Measurements from ENCODE around the gene FTH1. TPM values are rescaled to one million over a fixed set of nuclear protein-coding genes. Genes with fewer than 3 reads are reported as not detected.

The FTH1 gene
- total and polyA plus RNA-seq, 11 donors: 1,764 to 5,397 (median 2,454) TPM

DNA sequence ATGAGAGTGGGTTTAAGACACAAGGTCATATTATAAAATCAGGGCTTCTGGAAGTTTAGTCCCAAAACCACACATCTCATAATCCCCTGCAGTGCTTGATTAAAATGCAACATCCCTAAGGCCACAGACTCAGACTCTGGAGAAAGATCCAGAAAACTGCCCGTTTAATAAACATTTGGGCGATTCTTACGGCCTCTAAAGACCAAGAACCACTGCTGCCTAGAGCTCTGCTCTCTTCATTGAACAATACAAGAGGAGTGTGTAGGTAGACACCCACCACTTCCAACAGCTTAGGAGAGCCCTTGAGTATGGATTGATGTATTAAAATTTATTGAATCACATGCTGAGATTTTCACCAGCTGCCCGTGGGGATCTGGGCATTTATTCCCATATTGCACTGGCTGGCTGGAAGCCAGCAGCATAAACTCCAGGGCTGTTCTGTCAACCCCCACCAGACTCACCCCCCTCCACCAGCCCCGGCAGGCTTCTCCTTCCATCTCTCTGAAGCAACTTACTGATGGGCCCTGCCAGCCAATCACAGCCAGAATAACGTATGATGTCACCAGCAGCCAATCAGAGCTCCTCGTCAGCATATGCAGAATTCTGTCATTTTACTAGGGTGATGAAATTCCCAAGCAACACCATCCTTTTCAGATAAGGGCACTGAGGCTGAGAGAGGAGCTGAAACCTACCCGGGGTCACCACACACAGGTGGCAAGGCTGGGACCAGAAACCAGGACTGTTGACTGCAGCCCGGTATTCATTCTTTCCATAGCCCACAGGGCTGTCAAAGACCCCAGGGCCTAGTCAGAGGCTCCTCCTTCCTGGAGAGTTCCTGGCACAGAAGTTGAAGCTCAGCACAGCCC lies 18.0 kb downstream of the FTH1 start:
- DNase-seq: peak; percentile 73 to 85 (median 76)
- TF ChIP-seq POLR2A (IDR thresholded peaks at IDR 0.05) (peak in 1 of 2 donors; percentile 53), CTCF (IDR thresholded peaks at IDR 0.05) (no peak)
- Histone ChIP-seq H3K36me3 (no peaks in the 10 kb centered on the region), H3K4me1 (peaks cover 0 to 29% (median 11%) of the 10 kb centered on the region in 12 donors), H3K27ac (peak overlapping the region in 7 of 12 donors; percentile 10 to 63 (median 31)), H3K27me3 (no peaks in the 10 kb centered on the region), H3K9me3 (no peaks in the 10 kb centered on the region), H3K4me3 (no peak overlapping the region)
- intact Hi-C loops (cut with DNase I): loop anchor here in 9 of 10 donors (2.0 to 10.0 kb wide), 7 partner anchors 51 to 157 kb away; no protein-coding TSS in a partner anchor
- ATAC-seq: peak; percentile 45 to 86 (median 75)
- WGBS, 4 donors: 34 to 45% (median 41%) methylated on average over 9 of the region's 9 CpGs

DNA sequence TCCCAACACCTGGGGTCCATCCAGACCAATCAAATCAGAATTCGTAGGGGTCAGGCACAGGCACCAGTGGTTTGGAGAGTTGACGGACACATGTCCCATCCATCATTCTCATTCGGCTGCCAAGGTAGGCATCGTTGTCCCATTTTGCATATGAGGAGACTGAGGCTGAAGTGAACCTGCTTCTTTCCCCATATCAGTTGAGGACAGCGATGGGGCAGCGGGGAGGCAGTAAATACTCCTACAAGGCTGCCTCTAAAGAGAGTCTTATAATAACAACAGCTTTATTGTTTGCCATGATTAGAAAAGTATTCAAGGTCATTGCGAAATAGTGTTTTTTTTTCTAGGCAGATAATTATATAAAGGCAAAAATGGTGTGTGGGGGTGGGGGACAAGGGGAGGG lies 18.9 kb downstream of the FTH1 start:
- Histone ChIP-seq H3K36me3 (no peaks in the 10 kb centered on the region), H3K4me3 (no peak overlapping the region), H3K4me1 (peaks cover 0 to 29% (median 11%) of the 10 kb centered on the region in 12 donors), H3K27ac (no peak overlapping the region), H3K27me3 (no peaks in the 10 kb centered on the region), H3K9me3 (no peaks in the 10 kb centered on the region)
- no peak for ATAC-seq
- no peak for DNase-seq
- TF ChIP-seq CTCF (IDR thresholded peaks at IDR 0.05) (no peak), POLR2A (IDR thresholded peaks at IDR 0.05) (no peak)
- WGBS, 4 donors: 83 to 89% (median 87%) methylated on average over 7 of the region's 7 CpGs
- intact Hi-C loops (cut with DNase I): loop anchor here in 9 of 10 donors (1.0 to 5.0 kb wide), 6 partner anchors 49 to 158 kb away; no protein-coding TSS in a partner anchor

- peak; percentile 57 to 87 (median 82) for ATAC-seq
- H3K27me3 ChIP-seq: no peaks in the 10 kb centered on the region
- H3K9me3 ChIP-seq: no peaks in the 10 kb centered on the region
- H3K27ac ChIP-seq: no peak overlapping the region
- peak; percentile 85 to 93 (median 87) for DNase-seq
- intact Hi-C loops (cut with DNase I): loop anchor here (1.0 to 5.0 kb wide), 12 partner anchors 47 to 159 kb away; no protein-coding TSS in a partner anchor
- 3 to 6% (median 5%) methylated on average over 7 to 8 of the region's 8 CpGs for WGBS, 4 donors
- TF ChIP-seq POLR2A (IDR thresholded peaks at IDR 0.05) (no peak), CTCF (IDR thresholded peaks at IDR 0.05) (peak; percentile 87 to 98 (median 93))
- no peak overlapping the region for H3K4me3 ChIP-seq
- no peaks in the 10 kb centered on the region for H3K36me3 ChIP-seq
- peaks cover 0 to 29% (median 11%) of the 10 kb centered on the region in 12 donors for H3K4me1 ChIP-seq
Measured at GRCh38 chr11:61947486-61948210, 19.8 kb downstream of the FTH1 start.

DNA sequence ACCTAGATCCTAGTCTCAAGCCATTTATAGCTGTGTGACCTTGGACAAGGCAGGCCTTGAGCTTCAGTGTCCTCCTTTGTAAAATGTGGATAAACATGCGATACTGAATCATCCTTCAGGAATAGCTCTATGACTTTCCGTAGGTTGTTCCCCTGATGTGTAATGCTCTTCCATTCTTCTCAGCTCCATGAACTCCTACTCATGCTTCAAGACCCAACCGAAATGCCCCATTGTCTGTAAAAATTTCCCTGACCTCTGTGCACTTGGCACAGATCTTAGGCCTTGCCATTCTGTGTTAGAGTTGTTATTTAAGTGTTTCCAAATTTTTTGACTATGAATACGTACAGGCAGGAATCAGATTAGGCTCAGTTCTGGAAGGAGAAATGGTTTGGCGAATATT lies 20.5 kb downstream of the FTH1 start:
- Histone ChIP-seq H3K27me3 (no peaks in the 10 kb centered on the region), H3K4me3 (no peak overlapping the region), H3K4me1 (peaks cover 0 to 29% (median 11%) of the 10 kb centered on the region in 12 donors), H3K36me3 (no peaks in the 10 kb centered on the region), H3K27ac (no peak overlapping the region), H3K9me3 (no peaks in the 10 kb centered on the region)
- DNase-seq (no peak), ATAC-seq (no peak)
- intact Hi-C loops (cut with DNase I): loop anchor here (1.0 to 5.0 kb wide), 11 partner anchors 46 to 150 kb away; no protein-coding TSS in a partner anchor
- WGBS, 4 donors: 91 to 97% (median 97%) methylated on average over 5 of the region's 5 CpGs
- no peak for TF ChIP-seq POLR2A (IDR thresholded peaks at IDR 0.05)
- TF ChIP-seq CTCF (IDR thresholded peaks at IDR 0.05): no peak
